Neural crest cell (in vitro differentiated cells): ENCODE data around the gene FGF12. TPM values are rescaled to one million over a fixed set of nuclear protein-coding genes. Genes with fewer than 3 reads are reported as not detected.

Source experiments
- DNase-seq: peaks from one replicate; pipeline ENCODE4 v3.0.0; 2021; ENCODE audit warnings: low read depth, mixed read lengths, low spot score
- H3K27ac Mint-ChIP-seq: one replicate; pipeline ENCODE4 v1.8.0; 2021; ENCODE audit warnings: mild to moderate bottlenecking, mixed read lengths; ENCODE audit not compliant: unreplicated experiment
- H3K27me3 Mint-ChIP-seq: 2 replicates; pipeline ENCODE4 v1.8.0; 2021; ENCODE audit warnings: low read depth, mild to moderate bottlenecking, mixed read lengths
- H3K36me3 Mint-ChIP-seq: 2 replicates; pipeline ENCODE4 v1.8.0; 2021; ENCODE audit warnings: low read depth, mild to moderate bottlenecking, mixed read lengths
- H3K4me1 Mint-ChIP-seq: 2 replicates; pipeline ENCODE4 v1.8.0; 2021; ENCODE audit warnings: mixed read lengths
- H3K4me3 Mint-ChIP-seq: one replicate; pipeline ENCODE4 v1.8.0; 2021; ENCODE audit warnings: mild to moderate bottlenecking, mixed read lengths
- H3K9me3 Mint-ChIP-seq: 2 replicates; pipeline ENCODE4 v1.8.0; 2021; ENCODE audit warnings: mixed read lengths
- total RNA-seq: library from RNA; stranded (reverse); gene quantifications from 2 replicates; pipeline ENCODE4 v1.2.1, GENCODE V29; 2021
- TF ChIP-seq, protein P1 (sequence below): fragments of 200-600 bp; sonication (generic); conservative IDR thresholded peaks from 2 replicates; pipeline ENCODE4 v1.5.0; 2021; ENCODE audit warnings: antibody characterized with exemption, mild to moderate bottlenecking

FGF12 gene
- total RNA-seq, 1 donor from 2014 or later: 4.0 TPM

GRCh38 chr3:192187485-192188051 lies 539.8 kb downstream of the FGF12 start:
- H3K36me3 Mint-ChIP-seq: no peaks in the 10 kb centered on the region
- TF ChIP-seq, protein P1, sequence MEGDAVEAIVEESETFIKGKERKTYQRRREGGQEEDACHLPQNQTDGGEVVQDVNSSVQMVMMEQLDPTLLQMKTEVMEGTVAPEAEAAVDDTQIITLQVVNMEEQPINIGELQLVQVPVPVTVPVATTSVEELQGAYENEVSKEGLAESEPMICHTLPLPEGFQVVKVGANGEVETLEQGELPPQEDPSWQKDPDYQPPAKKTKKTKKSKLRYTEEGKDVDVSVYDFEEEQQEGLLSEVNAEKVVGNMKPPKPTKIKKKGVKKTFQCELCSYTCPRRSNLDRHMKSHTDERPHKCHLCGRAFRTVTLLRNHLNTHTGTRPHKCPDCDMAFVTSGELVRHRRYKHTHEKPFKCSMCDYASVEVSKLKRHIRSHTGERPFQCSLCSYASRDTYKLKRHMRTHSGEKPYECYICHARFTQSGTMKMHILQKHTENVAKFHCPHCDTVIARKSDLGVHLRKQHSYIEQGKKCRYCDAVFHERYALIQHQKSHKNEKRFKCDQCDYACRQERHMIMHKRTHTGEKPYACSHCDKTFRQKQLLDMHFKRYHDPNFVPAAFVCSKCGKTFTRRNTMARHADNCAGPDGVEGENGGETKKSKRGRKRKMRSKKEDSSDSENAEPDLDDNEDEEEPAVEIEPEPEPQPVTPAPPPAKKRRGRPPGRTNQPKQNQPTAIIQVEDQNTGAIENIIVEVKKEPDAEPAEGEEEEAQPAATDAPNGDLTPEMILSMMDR: no peak
- H3K27me3 Mint-ChIP-seq: no peaks in the 10 kb centered on the region
- H3K4me3 Mint-ChIP-seq: no peak overlapping the region
- no peaks in the 10 kb centered on the region for H3K9me3 Mint-ChIP-seq
- H3K27ac Mint-ChIP-seq: no peak overlapping the region
- peaks cover 4% of the 10 kb centered on the region for H3K4me1 Mint-ChIP-seq
- DNase-seq: no peak

DNA sequence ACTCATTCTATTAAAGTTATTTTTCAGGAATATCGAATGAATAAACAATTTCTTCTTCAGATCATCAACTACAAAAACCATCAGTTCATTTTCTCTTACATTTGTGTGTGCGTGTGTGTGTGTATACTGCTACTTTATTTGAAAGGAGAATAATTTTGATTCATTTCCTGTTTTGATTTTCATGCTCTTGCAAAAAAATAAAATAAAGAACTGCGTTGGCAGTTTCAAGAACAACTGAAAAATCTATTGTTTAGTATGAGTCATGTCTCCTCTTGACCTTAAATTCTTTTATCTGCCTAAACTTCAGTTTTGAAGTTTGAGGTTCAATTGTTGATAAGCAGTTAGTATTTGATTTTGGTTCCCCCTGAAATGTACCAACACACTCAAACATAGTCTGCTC lies 540.8 kb downstream of the FGF12 start:
- no peak overlapping the region for H3K4me3 Mint-ChIP-seq
- no peak overlapping the region for H3K27ac Mint-ChIP-seq
- H3K9me3 Mint-ChIP-seq: no peaks in the 10 kb centered on the region
- H3K36me3 Mint-ChIP-seq: no peaks in the 10 kb centered on the region
- no peaks in the 10 kb centered on the region for H3K27me3 Mint-ChIP-seq
- no peak for DNase-seq
- H3K4me1 Mint-ChIP-seq: peaks cover 4% of the 10 kb centered on the region
- TF ChIP-seq, protein P1: no peak

- Mint-ChIP-seq H3K27ac (no peak overlapping the region), H3K27me3 (no peaks in the 10 kb centered on the region), H3K9me3 (no peaks in the 10 kb centered on the region), H3K4me3 (no peak overlapping the region), H3K4me1 (peaks cover 4% of the 10 kb centered on the region), H3K36me3 (no peaks in the 10 kb centered on the region)
- DNase-seq: no peak
- TF ChIP-seq, protein P1: no peak
These were observed 541.3 kb downstream of the FGF12 start for GRCh38 chr3:192186045-192186444.

DNA sequence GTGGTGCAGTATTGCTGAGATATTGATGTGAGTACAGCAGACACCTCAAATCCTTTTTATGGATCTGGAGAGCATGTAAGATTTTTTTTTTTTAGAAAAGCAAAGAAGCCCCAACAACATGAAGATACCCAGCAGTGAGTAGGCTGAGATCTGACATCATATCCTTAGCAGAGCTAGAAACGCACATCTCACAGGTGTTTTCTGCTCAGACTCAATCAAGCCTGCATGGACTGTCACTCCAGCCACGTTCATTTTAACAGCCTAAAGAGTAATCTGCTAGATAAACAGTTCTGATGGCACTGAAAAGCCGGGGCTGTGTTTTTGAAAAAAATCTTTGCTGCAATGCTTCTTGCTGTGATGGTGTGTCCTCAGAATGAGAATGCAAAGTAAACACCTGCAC lies 544.2 kb downstream of the FGF12 start:
- Mint-ChIP-seq H3K9me3 (no peaks in the 10 kb centered on the region), H3K4me3 (no peak overlapping the region), H3K27me3 (no peaks in the 10 kb centered on the region), H3K36me3 (no peaks in the 10 kb centered on the region), H3K27ac (no peak overlapping the region), H3K4me1 (peaks cover 4% of the 10 kb centered on the region)
- no peak for DNase-seq
- TF ChIP-seq, protein P1: no peak

- H3K9me3 Mint-ChIP-seq: no peaks in the 10 kb centered on the region
- H3K36me3 Mint-ChIP-seq: no peaks in the 10 kb centered on the region
- TF ChIP-seq, protein P1: no peak
- H3K27me3 Mint-ChIP-seq: no peaks in the 10 kb centered on the region
- H3K27ac Mint-ChIP-seq: no peak overlapping the region
- DNase-seq: no peak
- H3K4me3 Mint-ChIP-seq: no peak overlapping the region
- no peaks in the 10 kb centered on the region for H3K4me1 Mint-ChIP-seq
These were observed 546.2 kb downstream of the FGF12 start for GRCh38 chr3:192181151-192181550.
